Gastroesophageal sphincter (tissue), 3 donors: Measurements from ENCODE around the gene KCNN4.

ENCODE experiments used
- CTCF ChIP-seq, 4 experiments: fragments of 200-600 bp in 2 of 4; fragments of 450-650 bp in 2 of 4; sonication (generic) in 1 of 4; IDR thresholded peaks; one replicate each; pipeline ENCODE4 v1.5.1; 2017 to 2019; ENCODE audit warnings: antibody characterized with exemption in 4 of 4, mild to moderate bottlenecking in 2 of 4, moderate library complexity in 2 of 4
- EP300 ChIP-seq: sonication (generic); formaldehyde crosslinking; IDR thresholded peaks from one replicate; pipeline ENCODE4 v1.6.1; 2017; ENCODE audit warnings: antibody characterized with exemption, mild to moderate bottlenecking
- POLR2A ChIP-seq, 2 donors: fragments of 450-650 bp; IDR thresholded peaks; one replicate each; pipeline ENCODE4 v1.6.1; 2017; ENCODE audit warnings: antibody characterized with exemption in 2 of 2, mild to moderate bottlenecking in 2 of 2, moderate library complexity in 1 of 2
- POLR2AphosphoS5 ChIP-seq: sonication (generic); formaldehyde crosslinking; IDR thresholded peaks from one replicate; pipeline ENCODE4 v1.6.1; 2017; ENCODE audit warnings: antibody characterized with exemption

- no peak for TF ChIP-seq CTCF (IDR thresholded peaks at IDR 0.05)
- TF ChIP-seq POLR2A (IDR thresholded peaks at IDR 0.05), result no peak
- TF ChIP-seq POLR2AphosphoS5, result no peak
- no peak for TF ChIP-seq EP300
These were observed 2.1 kb downstream of the KCNN4 start for GRCh38 chr19:43778651-43779050.
